Glomerular visceral epithelial cell (primary cell): ENCODE measurements around the gene MCOLN1.

ENCODE experiments used
- DNase-seq: peaks from one replicate; pipeline ENCODE4 v3.0.0-alpha.2; 2016; ENCODE audit errors: extremely low spot score

MCOLN1 gene

DNA sequence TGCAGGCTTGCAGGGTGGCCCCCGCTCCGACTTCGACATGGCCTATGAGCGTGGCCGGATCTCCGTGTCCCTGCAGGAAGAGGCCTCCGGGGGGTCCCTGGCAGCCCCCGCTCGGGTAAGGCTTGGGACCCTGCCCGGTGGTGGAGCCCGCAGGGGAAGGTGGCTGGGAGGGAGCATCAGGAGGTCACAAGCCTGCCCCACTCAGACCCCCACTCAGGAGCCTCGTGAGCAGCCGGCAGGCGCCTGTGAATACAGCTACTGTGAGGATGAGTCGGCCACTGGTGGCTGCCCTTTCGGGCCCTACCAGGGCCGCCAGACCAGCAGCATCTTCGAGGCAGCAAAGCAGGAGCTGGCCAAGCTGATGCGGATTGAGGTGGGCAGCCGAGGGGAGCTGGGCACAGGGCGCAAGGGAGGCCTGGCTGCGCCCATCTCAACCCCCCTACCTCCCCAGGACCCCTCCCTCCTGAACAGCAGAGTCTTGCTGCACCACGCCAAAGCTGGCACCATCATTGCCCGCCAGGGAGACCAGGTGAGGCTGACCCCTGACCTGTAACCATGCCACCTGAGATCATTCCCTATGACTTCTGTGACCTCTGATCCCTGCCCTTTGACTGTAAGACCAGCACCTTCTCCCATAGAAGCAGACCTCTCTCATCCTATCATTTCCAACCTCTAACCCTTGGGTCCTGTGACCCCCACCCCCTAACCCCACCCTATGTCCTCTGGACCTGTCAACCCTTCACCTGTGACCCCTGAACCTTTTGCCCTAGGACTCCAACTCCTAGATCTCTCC, 20.3 kb downstream of the MCOLN1 start:
- no peak for DNase-seq

DNA sequence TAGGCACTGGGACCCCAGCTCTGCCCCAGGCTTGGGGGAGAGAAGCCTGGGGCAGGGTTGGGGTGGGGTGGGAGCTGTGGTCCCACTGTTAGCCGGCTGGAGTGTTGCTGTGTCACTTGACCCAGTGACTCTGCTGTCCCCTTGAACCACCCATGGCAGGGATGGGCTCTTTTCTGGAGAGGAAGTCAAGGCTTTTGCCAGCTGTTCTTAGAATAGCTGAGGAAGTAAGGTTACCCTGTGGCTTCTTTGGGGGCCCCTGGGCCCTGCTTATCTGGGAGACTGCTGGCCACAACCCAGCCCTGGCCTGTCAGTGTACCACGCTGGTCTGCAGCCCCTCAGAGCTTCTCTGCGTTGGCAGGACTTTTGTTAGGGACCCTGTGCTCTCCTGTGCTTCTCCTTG, 22.2 kb downstream of the MCOLN1 start:
- DNase-seq = no peak

- no peak for DNase-seq
Measured at GRCh38 chr19:7545300-7545699, 22.9 kb downstream of the MCOLN1 start.

DNA sequence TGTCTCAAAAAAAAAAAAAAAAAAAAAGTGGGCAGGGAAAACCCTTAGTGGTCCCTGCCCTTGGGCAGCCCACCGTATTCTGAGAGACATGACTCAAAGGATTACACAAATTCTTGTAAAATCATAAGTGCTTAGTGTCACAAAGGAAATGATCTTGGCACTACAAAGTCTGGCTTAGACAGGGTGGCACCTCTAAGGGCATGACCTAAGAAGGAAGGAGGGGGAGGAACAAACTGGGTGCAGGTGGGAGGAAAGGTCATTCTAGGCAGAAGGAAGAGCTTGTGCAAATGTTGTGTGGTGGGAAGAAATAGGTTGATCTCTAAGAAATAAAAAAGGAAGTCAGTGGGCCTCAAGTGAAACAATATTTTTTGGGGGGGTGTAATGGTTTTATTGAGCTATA, 23.5 kb downstream of the MCOLN1 start:
- no peak for DNase-seq

GRCh38 chr19:7547159-7547558, 24.7 kb downstream of the MCOLN1 start:
- DNase-seq = no peak

- no peak for DNase-seq
Measured at GRCh38 chr19:7549429-7550148, 27.2 kb downstream of the MCOLN1 start.

DNA sequence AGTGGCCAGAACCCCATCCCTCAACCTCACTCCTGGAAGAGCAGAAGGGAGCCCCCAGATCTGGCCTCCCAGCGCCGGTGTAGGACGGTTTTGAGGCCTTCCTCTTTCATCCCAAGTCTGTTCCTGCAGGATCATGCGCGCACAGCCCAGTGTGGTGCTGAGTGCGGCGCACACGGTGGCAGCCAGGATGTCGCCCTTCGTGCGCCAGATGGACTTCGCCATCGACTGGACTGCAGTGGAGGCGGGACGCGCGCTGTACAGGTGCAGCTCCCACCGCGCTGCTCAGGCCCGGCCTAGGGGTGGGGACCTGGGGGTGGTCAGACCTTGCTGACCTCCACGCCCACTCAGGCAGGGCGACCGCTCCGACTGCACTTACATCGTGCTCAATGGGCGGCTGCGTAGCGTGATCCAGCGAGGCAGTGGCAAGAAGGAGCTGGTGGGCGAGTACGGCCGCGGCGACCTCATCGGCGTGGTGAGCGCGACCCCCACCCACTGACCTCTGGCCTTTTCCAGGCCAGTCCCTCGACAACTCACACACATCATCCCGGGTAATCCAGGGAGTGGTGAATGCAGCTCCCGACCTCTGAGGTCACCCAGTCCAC, 27.8 kb downstream of the MCOLN1 start:
- DNase-seq = no peak

DNA sequence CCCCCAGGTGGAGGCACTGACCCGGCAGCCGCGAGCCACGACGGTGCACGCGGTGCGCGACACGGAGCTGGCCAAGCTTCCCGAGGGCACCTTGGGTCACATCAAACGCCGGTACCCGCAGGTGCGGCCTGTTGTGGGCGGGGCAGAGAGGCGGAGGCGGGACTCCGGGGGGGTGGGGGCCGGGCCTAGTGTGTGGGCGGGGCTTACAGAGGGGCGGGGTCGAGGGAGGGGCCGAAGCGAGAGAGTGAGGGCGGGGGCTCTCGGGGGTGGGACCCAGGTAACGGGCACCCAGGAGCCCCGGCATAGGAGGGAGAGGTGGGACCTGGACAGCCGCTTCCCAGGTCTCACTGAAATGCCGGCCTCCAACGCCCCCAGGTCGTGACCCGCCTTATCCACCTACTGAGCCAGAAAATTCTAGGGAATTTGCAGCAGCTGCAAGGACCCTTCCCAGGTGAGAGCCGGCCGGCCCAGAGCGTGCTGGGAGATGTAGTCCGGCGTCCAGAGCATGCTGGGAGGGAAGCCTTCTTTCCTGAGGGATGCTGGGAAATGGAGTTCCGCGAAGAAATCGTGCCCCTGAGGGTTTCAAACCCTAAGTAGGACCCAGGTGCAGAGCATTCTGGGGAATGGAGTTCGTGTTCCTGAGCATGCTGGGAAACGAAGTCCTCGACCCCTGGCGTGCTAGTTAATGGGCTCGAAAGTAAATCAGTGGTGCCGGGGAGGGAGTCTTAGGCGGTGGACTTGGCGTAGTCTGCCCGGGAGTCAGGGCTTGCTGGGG, 28.8 kb downstream of the MCOLN1 start:
- DNase-seq = no peak

GRCh38 chr19:7552781-7553180, 30.4 kb downstream of the MCOLN1 start:
- no peak for DNase-seq

DNA sequence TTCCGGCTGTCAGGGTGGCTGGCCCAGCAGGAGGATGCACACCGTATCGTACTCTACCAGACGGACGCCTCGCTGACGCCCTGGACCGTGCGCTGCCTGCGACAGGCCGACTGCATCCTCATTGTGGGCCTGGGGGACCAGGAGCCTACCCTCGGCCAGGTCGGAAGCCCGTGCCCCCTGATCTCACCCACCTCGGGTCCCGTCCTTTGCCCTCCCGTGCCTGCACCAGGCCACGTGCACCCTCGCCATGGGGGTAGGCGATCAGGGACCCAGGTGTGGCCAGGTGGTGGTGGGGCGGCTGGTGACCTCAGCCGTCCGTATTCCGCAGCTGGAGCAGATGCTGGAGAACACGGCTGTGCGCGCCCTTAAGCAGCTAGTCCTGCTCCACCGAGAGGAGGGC, 32.1 kb downstream of the MCOLN1 start:
- no peak for DNase-seq

GRCh38 chr19:7554990-7555864, 32.8 kb downstream of the MCOLN1 start:
- no peak for DNase-seq

- no peak for DNase-seq
Measured at GRCh38 chr19:7556696-7557315, 34.4 kb downstream of the MCOLN1 start.

DNA sequence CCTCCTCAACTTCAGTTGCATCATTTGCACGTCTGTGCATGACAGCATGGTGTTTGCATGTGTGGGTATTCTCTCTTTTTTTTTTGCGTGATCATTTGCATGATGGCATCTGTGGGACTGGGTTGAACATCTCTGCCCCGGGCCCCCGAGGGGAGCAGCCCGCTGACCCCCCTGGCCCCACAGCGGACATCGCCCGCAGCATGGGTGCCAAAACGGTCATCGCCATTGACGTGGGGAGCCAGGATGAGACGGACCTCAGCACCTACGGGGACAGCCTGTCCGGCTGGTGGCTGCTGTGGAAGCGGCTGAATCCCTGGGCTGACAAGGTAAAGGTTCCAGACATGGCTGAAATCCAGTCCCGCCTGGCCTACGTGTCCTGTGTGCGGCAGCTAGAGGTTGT, 36.2 kb downstream of the MCOLN1 start:
- no peak for DNase-seq

GRCh38 chr19:7559102-7559501, 36.7 kb downstream of the MCOLN1 start:
- no peak for DNase-seq

DNA sequence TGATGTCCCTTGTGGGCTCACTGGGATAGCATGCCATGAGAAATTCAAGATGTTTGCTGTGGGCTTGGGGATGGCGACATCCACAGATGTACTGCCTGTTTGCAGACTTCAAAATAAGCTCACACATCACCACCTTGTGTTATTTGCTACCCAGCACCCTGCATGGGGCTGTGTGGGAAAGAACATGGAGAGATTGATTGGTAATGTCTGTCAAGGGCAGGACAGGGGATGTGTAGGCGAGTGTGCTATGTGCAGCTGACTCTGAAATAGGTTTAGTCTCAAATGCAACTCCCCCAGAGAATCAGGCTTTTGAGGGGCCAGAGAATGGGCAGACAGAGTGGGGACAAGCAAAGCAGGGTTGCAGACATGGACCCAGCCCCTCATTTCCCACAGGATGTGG, 37.8 kb downstream of the MCOLN1 start:
- no peak for DNase-seq

DNA sequence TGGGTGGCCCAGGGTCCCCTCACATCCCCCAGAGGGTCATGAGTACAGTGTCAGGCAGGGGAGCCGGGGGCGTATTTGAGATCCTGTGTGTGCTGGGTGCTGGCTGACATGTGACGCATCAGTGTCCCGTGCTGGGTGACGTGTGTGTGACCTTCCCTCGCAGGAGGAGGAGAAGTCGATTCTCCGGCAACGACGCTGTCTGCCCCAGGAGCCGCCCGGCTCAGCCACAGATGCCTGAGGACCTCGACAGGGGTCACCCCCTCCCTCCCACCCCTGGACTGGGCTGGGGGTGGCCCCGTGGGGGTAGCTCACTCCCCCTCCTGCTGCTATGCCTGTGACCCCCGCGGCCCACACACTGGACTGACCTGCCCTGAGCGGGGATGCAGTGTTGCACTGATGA, 38.9 kb downstream of the MCOLN1 start:
- DNase-seq = no peak

DNA sequence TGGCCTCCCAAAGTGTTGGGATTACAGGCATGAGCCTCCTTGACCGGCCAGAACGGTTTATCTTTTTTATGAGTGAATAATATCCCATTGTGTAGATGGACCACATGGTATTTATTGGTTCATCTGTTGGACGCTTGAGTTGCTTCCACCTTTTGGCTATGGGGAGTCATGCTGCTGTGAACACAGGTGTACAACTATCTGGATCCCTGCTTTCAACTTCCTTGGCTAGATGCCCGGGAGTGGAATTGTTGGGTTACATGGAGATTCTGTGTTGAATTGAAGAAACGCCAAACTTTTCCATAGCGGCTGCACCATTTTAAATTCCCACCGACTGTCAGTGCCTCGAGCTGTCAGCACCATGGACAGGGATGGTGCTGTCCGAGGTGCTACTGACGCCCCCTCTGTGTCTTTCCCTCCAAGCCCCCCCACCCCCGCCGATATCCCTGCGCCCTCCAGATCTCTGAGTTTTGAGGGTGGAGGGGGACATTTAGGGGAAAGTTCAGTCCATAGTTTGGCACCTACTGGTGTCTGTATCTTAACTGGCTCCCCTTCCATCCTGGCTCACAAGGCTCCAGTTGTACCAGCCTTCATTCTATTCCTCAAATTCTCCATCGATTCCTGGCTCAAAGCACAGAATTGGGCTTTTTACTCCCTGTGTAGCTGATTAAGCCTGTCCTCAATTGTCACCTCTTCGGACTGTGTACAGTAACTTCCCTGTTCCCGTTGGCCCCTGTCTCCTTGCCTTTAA, 40.4 kb downstream of the MCOLN1 start:
- DNase-seq = no peak

DNA sequence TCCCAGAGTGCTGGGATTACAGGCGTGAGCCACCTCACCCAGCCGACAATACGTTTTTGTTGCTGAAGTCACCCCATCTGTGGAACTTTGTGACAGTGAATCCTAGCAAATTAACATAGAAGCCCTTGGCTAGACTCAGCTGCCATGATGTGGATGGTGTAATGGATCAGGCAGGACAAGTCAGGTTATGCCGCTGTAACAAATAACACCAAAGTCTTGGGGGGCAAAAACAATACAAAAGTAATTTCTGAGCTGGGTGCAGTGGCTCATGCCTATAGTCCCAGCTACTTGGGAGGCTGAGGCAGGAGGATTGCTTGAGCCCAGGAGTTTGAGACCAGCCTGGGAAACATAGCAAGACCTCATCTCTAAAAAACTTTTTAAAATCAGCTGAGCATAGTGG, 42.4 kb downstream of the MCOLN1 start:
- no peak for DNase-seq

GRCh38 chr19:7565332-7565731, 42.9 kb downstream of the MCOLN1 start:
- no peak for DNase-seq

DNA sequence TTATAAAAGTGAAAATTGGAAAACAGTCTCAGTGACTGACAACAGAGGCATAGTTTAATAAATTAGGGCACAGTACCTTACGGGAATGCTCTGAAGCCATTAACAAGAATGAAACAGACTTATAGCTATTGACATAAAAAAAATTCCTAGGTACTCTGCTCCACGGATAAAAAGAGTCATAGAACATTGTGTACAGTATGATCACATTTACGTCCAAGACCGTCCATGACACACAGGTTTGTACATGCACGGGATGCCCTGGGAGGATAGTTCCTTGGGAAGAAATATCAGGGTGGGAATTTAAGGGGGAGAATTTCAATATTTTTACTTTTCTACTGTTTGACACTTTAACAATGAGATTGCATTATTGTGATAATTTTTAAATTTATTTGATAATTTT, 48.3 kb downstream of the MCOLN1 start:
- no peak for DNase-seq
